K562 (cell line): ENCODE results near the gene DCTD. TPM values are rescaled to one million over a fixed set of nuclear protein-coding genes. Genes with fewer than 3 reads are reported as not detected.

Source experiments
- ATAC-seq: fragments of 200-7000 bp; cut with Tn5 transposase; 3 replicates; pipeline ENCODE4 v1.9.1; 2020; ENCODE audit warnings: moderate library complexity
- BruUV-seq: library from RNA; stranded (reverse); fragments of 400-500 nt; replicated peaks from 2 replicates; lab custom pipeline; 2021; lab: Mats Ljungman, UMichigan
- CTCF ChIA-PET: fragments of 300-600 bp; formaldehyde crosslinking; extraction: SDS; loops from one replicate; lab custom pipeline; 2021; ENCODE audit warnings: low intra/inter-chr PET ratio; lab: Yijun Ruan, JAX
- POLR2A ChIA-PET: fragments of 300-600, 350-650 bp; sonication (Branson Sonifier 250); formaldehyde crosslinking; extraction: SDS; loops from one replicate; lab custom pipeline; 2021; ENCODE audit warnings: antibody characterized with exemption, inconsistent platforms; lab: Yijun Ruan, JAX
- DNase-seq, 4 experiments: peaks; one replicate each; pipeline versions ENCODE4 v3.0.0 to v3.0.0-alpha.2; 2011 to 2018; ENCODE audit warnings: low spot score in 3 of 4, mixed read lengths in 3 of 4; ENCODE audit errors: extremely low read depth in 1 of 4
- FAIRE-seq: peaks from 2 replicates; lab custom pipeline; 2011; peaks lifted over from hg19 to GRCh38; lab: Jason Lieb, UNC
- H2AFZ ChIP-seq: 2 replicates; pipeline ENCODE4 v1.6.0; 2011; ENCODE audit warnings: low read depth, low read length, control low read depth, inconsistent platforms
- H3K27ac ChIP-seq: fragments of 200-600 bp; 3 replicates; pipeline ENCODE4 v1.8.0; 2011; ENCODE audit warnings: low read depth, mild to moderate bottlenecking, control low read depth, inconsistent platforms, low read length, moderate library complexity, mixed read lengths; ENCODE audit errors: extremely low read depth
- H3K27me3 ChIP-seq, 2 experiments: fragments of 300-600 bp in 1 of 2; 2 replicates in 1 of 2; 3 replicates in 1 of 2; pipeline versions ENCODE4 v1.6.0 to v1.8.0; 2011; ENCODE audit warnings: inconsistent platforms in 2 of 2, low read length in 2 of 2, mild to moderate bottlenecking in 1 of 2, mixed read lengths in 1 of 2, moderate library complexity in 1 of 2; ENCODE audit not compliant: control insufficient read depth in 2 of 2, insufficient read depth in 2 of 2
- H3K36me3 ChIP-seq: fragments of 300-600 bp; 3 replicates; pipeline ENCODE4 v1.8.0; 2011; ENCODE audit warnings: mild to moderate bottlenecking, low read length, inconsistent platforms; ENCODE audit not compliant: control insufficient read depth, insufficient read depth
- H3K4me1 ChIP-seq, 2 experiments: fragments of 200-600 bp in 1 of 2; replicated peaks in 1 of 2; 2 replicates in 1 of 2; 3 replicates in 1 of 2; pipeline versions ENCODE4 v1.5.1 to v1.8.0; 2011; ENCODE audit warnings: inconsistent platforms in 2 of 2, low read length in 2 of 2, mild to moderate bottlenecking in 1 of 2, mixed read lengths in 1 of 2, moderate library complexity in 1 of 2; ENCODE audit not compliant: control insufficient read depth in 2 of 2, insufficient read depth in 2 of 2
- H3K4me2 ChIP-seq: 2 replicates; pipeline ENCODE4 v1.6.1; 2011; ENCODE audit warnings: low read length, control low read depth, inconsistent platforms, mixed read lengths; ENCODE audit not compliant: insufficient read depth
- H3K4me3 ChIP-seq: fragments of 200-600 bp; sonication (generic), shearing (Covaris generic); 2 replicates; pipeline ENCODE4 v1.5.1; 2016; ENCODE audit warnings: control low read depth, inconsistent platforms
- H3K79me2 ChIP-seq: fragments of 200-600 bp; 3 replicates; pipeline ENCODE4 v1.8.0; 2011; ENCODE audit warnings: low read length, inconsistent platforms; ENCODE audit not compliant: control insufficient read depth, insufficient read depth
- H3K9ac ChIP-seq, 2 experiments: 2 replicates each; pipeline versions ENCODE4 v1.6.0 to v1.6.1; 2011; ENCODE audit warnings: low read depth in 2 of 2, low read length in 2 of 2, control low read depth in 1 of 2, inconsistent platforms in 1 of 2, mild to moderate bottlenecking in 1 of 2, mixed read lengths in 1 of 2; ENCODE audit not compliant: insufficient read depth in 1 of 2
- H3K9me1 ChIP-seq: one replicate; pipeline ENCODE4 v1.6.0; 2011; ENCODE audit warnings: inconsistent platforms, mild to moderate bottlenecking, low read length, moderate library complexity; ENCODE audit not compliant: control insufficient read depth, insufficient read depth
- H3K9me3 ChIP-seq: replicated peaks from 2 replicates; pipeline ENCODE4 v1.5.1; 2011; ENCODE audit warnings: low read depth, low read length, inconsistent platforms; ENCODE audit not compliant: control insufficient read depth, insufficient read depth
- H4K20me1 ChIP-seq: replicated peaks from 2 replicates; pipeline ENCODE4 v1.6.1; 2011; ENCODE audit warnings: low read length, inconsistent platforms, mixed read lengths; ENCODE audit not compliant: control insufficient read depth, insufficient read depth
- EP400 ChIP-seq: fragments of 450-650 bp; IDR thresholded peaks from 2 replicates; pipeline ENCODE4 v1.6.1; 2017; ENCODE audit warnings: antibody characterized with exemption, mild to moderate bottlenecking, moderate library complexity
- MYBL2 ChIP-seq, 2 experiments: fragments of 450-650 bp in 1 of 2; sonication (generic) in 1 of 2; formaldehyde crosslinking in 1 of 2; IDR thresholded peaks; 2 replicates each; pipeline versions ENCODE4 v1.6.1 to v1.8.1; 2017 to 2022; ENCODE audit warnings: borderline replicate concordance in 1 of 2, inconsistent platforms in 1 of 2, low read depth in 1 of 2, mild to moderate bottlenecking in 1 of 2, missing genetic modification reagents in 1 of 2, moderate library complexity in 1 of 2
- MYNN ChIP-seq, 2 experiments: sonication (generic); formaldehyde crosslinking in 1 of 2; IDR thresholded peaks; 2 replicates each; pipeline versions ENCODE4 v1.5.0 to v1.6.1; 2016 to 2020; ENCODE audit warnings: antibody characterized with exemption in 1 of 2, missing genetic modification reagents in 1 of 2
- PKNOX1 ChIP-seq: fragments of 450-650 bp; IDR thresholded peaks from 2 replicates; pipeline ENCODE4 v1.6.1; 2016
- TARDBP ChIP-seq: fragments of 450-650 bp; IDR thresholded peaks from 2 replicates; pipeline ENCODE4 v1.6.1; 2016
- WGBS: fragments of 100-300 bp; shearing (Covaris generic); methylation state at CpG from one replicate; pipeline ENCODE4 v1.1.6; 2016; ENCODE audit warnings: low coverage, mixed read lengths; ENCODE audit not compliant: insufficient coverage; ENCODE audit errors: missing lambda C conversion rate; 5-methylcytosine and 5-hydroxymethylcytosine counted together
- in situ Hi-C: fragments of 300-500 bp; cut with MboI; formaldehyde crosslinking; loops from 4 replicates; pipeline ENCODE4 v1.15.0; 2018; ENCODE audit warnings: inconsistent platforms, mixed read lengths
- intact Hi-C: fragments of 100-400 bp; cut with micrococcal nuclease; formaldehyde crosslinking; loops from 2 replicates; pipeline ENCODE4 v1.14.2; 2022
- polyA plus RNA-seq, 8 experiments: library from polyadenylated mRNA; depleted of rRNA in 4 of 8; stranded (reverse) in 5 of 8; unstranded in 3 of 8; fragments of >200 nt; fragmentation: Nextera tagmentation in 2 of 8; fragmentation: Illumina TruSeq in 1 of 8; extraction: Ambion mirVana in 2 of 8; extraction: Trizol in 1 of 8; gene quantifications; 2 replicates each; pipeline versions ENCODE4 v1.2.1 to v1.2.3, GENCODE V29; 2011 to 2014; ENCODE audit warnings: inconsistent platforms in 1 of 8, missing spikeins in 1 of 8
- total RNA-seq, 7 experiments: library from RNA; depleted of rRNA in 6 of 7; stranded (reverse); fragments of >200 nt in 6 of 7; fragmentation: Illumina TruSeq in 2 of 7; extraction: Trizol in 2 of 7; gene quantifications; 2 replicates each; pipeline versions ENCODE4 v1.2.1 to v1.2.3, GENCODE V29; 2011 to 2021; ENCODE audit warnings: low replicate concordance in 1 of 7

DCTD gene
- total and polyA plus RNA-seq, 9 of the 15 experiments (the other 6 are each of a cell fraction or from before 2014, with no cell fraction given), result 38.7 to 114 (median 76.5) TPM

- H3K9me3 ChIP-seq, result no peaks in the 10 kb centered on the region
- H3K4me3 ChIP-seq, result no peak overlapping the region
- 9% methylated on average over 5 of the region's 5 CpGs for WGBS
- CTCF ChIA-PET, result interaction anchor here (0.6 to 4.3 kb wide), 5 partner anchors 12 to 329 kb away, joined by 3 to 44 read pairs (median 16); no protein-coding TSS in a partner anchor
- no peak overlapping the region for H3K27ac ChIP-seq
- BruUV-seq, result no TSS peak
- peak; percentile 70 for ATAC-seq
- H3K27me3 ChIP-seq, result peaks cover 0 to 9% of the 10 kb centered on the region in 2 experiments; a peak in 1 of 5 replicates
- no peak for FAIRE-seq
- H3K36me3 ChIP-seq, result no peaks in the 10 kb centered on the region
- POLR2A ChIA-PET, result interaction anchor here (1.2 kb wide), 1 partner anchor 325 kb away, joined by 3 read pairs; no protein-coding TSS in a partner anchor
- no peak for DNase-seq
- intact Hi-C loops (loop anchor here (1.0 to 5.0 kb wide), 6 partner anchors 33 to 469 kb away; no protein-coding TSS in a partner anchor), in situ Hi-C loops (no loop called here)
- TF ChIP-seq EP400 (no peak), MYNN (IDR thresholded peaks at IDR 0.05) (no peak), MYNN (CRISPR knock-in tag; IDR thresholded peaks at IDR 0.05) (no peak), TARDBP (no peak), PKNOX1 (0 out of 2 replicates have a peak, but pooled peaks have one; percentile 10), MYBL2 (IDR thresholded peaks at IDR 0.05; ENCODE audit: low read depth) (no peak), MYBL2 (CRISPR knock-in tag; IDR thresholded peaks at IDR 0.05; ENCODE audit: borderline replicate concordance) (no peak)
- H4K20me1 ChIP-seq, result no peaks in the 10 kb centered on the region
- peaks cover 0 to 3% of the 10 kb centered on the region in 2 experiments; a peak in 1 of 5 replicates for H3K4me1 ChIP-seq
- H3K9me1 ChIP-seq, result no peaks in the 10 kb centered on the region
- no peaks in the 10 kb centered on the region for H3K79me2 ChIP-seq
- H2AFZ ChIP-seq, result peak overlapping the region; percentile 93
- no peak overlapping the region for H3K4me2 ChIP-seq
- H3K9ac ChIP-seq, result no peak overlapping the region
Observed at GRCh38 chr4:182937268-182938204, 20.4 kb upstream of the DCTD start.
